ENCODE results near the gene PTPRN2. TPM values are rescaled to one million over a fixed set of nuclear protein-coding genes. Genes with fewer than 3 reads are reported as not detected.
A peak's percentile ranks its signal among the peaks of the same experiment; 100 is the strongest.

PTPRN2 gene
- total RNA-seq, 1 experiment from 2014 or later, result not detected

GRCh38 chr7:158018971-158019645 lies 568.5 kb downstream of the PTPRN2 start:
- ChIA-PET CTCF (no interaction called here), POLR2A (ENCODE audit: unreplicated experiment) (no interaction called here)
- Histone ChIP-seq H3K9me3 (ENCODE audit: insufficient read depth, low read depth) (no peaks in the 10 kb centered on the region), H3K79me2 (ENCODE audit: low read depth) (no peaks in the 10 kb centered on the region), H4K20me1 (ENCODE audit: insufficient read depth) (no peaks in the 10 kb centered on the region), H3K27me3 (ENCODE audit: insufficient read depth, low read depth) (peaks cover 98% of the 10 kb centered on the region), H3K4me2 (no peak overlapping the region), H3K27ac (no peak overlapping the region), H3K36me3 (ENCODE audit: low read depth) (no peaks in the 10 kb centered on the region), H3F3A (ENCODE audit: insufficient read depth, low read depth) (no peaks in the 10 kb centered on the region), H3K4me3 (no peak overlapping the region), H3K9me2 (ENCODE audit: insufficient read depth) (no peaks in the 10 kb centered on the region), H2AFZ (no peak overlapping the region), H3K4me1 (replicated peaks; ENCODE audit: insufficient read depth) (no peaks in the 10 kb centered on the region)
- BruUV-seq (replicated peaks), result no TSS peak
- no peak for DNase-seq
- TF ChIP-seq EZH2 (IDR thresholded peaks at IDR 0.05; ENCODE audit: low read depth) (no peak), CTCF (conservative IDR thresholded peaks at IDR 0.05) (no peak)
- intact Hi-C loops (cut with micrococcal nuclease; ENCODE audit: unreplicated experiment), result no loop called here

- no peaks in the 10 kb centered on the region for H3F3A ChIP-seq (ENCODE audit: insufficient read depth, low read depth)
- H3K36me3 ChIP-seq (ENCODE audit: low read depth), result no peaks in the 10 kb centered on the region
- POLR2A ChIA-PET (ENCODE audit: unreplicated experiment), result no interaction called here
- no peak for DNase-seq
- BruUV-seq (replicated peaks), result no TSS peak
- no peak overlapping the region for H3K27ac ChIP-seq
- H3K9me3 ChIP-seq (ENCODE audit: insufficient read depth, low read depth), result no peaks in the 10 kb centered on the region
- CTCF ChIA-PET, result no interaction called here
- H2AFZ ChIP-seq, result no peak overlapping the region
- peaks cover 89% of the 10 kb centered on the region for H3K27me3 ChIP-seq (ENCODE audit: insufficient read depth, low read depth)
- no peaks in the 10 kb centered on the region for H3K79me2 ChIP-seq (ENCODE audit: low read depth)
- H3K4me3 ChIP-seq, result no peak overlapping the region
- intact Hi-C loops (cut with micrococcal nuclease; ENCODE audit: unreplicated experiment), result no loop called here
- no peaks in the 10 kb centered on the region for H3K9me2 ChIP-seq (ENCODE audit: insufficient read depth)
- no peaks in the 10 kb centered on the region for H3K4me1 ChIP-seq (replicated peaks; ENCODE audit: insufficient read depth)
- H4K20me1 ChIP-seq (ENCODE audit: insufficient read depth), result no peaks in the 10 kb centered on the region
- H3K4me2 ChIP-seq, result no peak overlapping the region
- TF ChIP-seq EZH2 (IDR thresholded peaks at IDR 0.05; ENCODE audit: low read depth) (0 out of 2 replicates have a peak, but pooled peaks have one; percentile 64), CTCF (conservative IDR thresholded peaks at IDR 0.05) (no peak)
Measured at GRCh38 chr7:158018098-158018762, 569.4 kb downstream of the PTPRN2 start.

- Histone ChIP-seq H3K27ac (no peak overlapping the region), H3K4me2 (no peak overlapping the region), H3K36me3 (ENCODE audit: low read depth) (no peaks in the 10 kb centered on the region), H3K79me2 (ENCODE audit: low read depth) (no peaks in the 10 kb centered on the region), H3K4me1 (replicated peaks; ENCODE audit: insufficient read depth) (no peaks in the 10 kb centered on the region), H3K9me2 (ENCODE audit: insufficient read depth) (no peaks in the 10 kb centered on the region), H3K27me3 (ENCODE audit: insufficient read depth, low read depth) (peaks cover 89% of the 10 kb centered on the region), H4K20me1 (ENCODE audit: insufficient read depth) (no peaks in the 10 kb centered on the region), H3K4me3 (no peak overlapping the region), H3F3A (ENCODE audit: insufficient read depth, low read depth) (no peaks in the 10 kb centered on the region), H2AFZ (no peak overlapping the region), H3K9me3 (ENCODE audit: insufficient read depth, low read depth) (no peaks in the 10 kb centered on the region)
- POLR2A ChIA-PET (ENCODE audit: unreplicated experiment), result no interaction called here
- CTCF ChIA-PET, result no interaction called here
- intact Hi-C loops (cut with micrococcal nuclease; ENCODE audit: unreplicated experiment), result no loop called here
- TF ChIP-seq EZH2 (IDR thresholded peaks at IDR 0.05; ENCODE audit: low read depth) (no peak), CTCF (conservative IDR thresholded peaks at IDR 0.05) (no peak)
- DNase-seq, result no peak
- no TSS peak for BruUV-seq (replicated peaks)
Measured at GRCh38 chr7:158017111-158018097, 570.2 kb downstream of the PTPRN2 start.

Measured in PC-9 (cell line).